HEK293 (cell line): Measurements from ENCODE around the gene DOCK4.

Experiments
- BCL6B ChIP-seq: fragments of 450-650 bp; formaldehyde crosslinking; IDR thresholded peaks from 2 replicates; pipeline ENCODE4 v1.5.1; 2017; ENCODE audit warnings: missing biosample characterization, missing genetic modification characterization
- CTCF ChIP-seq: fragments of 450-650 bp; formaldehyde crosslinking; IDR thresholded peaks from 2 replicates; pipeline ENCODE4 v1.5.1; 2016; ENCODE audit warnings: missing biosample characterization, missing genetic modification characterization
- REST ChIP-seq: fragments of 450-650 bp; formaldehyde crosslinking; IDR thresholded peaks from 2 replicates; pipeline ENCODE4 v1.5.1; 2016; ENCODE audit warnings: missing biosample characterization, missing genetic modification characterization
- SP3 ChIP-seq: fragments of 450-650 bp; formaldehyde crosslinking; IDR thresholded peaks from 2 replicates; pipeline ENCODE4 v1.5.1; 2016; ENCODE audit warnings: missing biosample characterization, missing genetic modification characterization
- ZBTB11 ChIP-seq: fragments of 450-650 bp; formaldehyde crosslinking; conservative IDR thresholded peaks from 2 replicates; pipeline ENCODE4 v1.5.1; 2016; ENCODE audit warnings: low read depth, missing biosample characterization, missing genetic modification characterization
- ZBTB17 ChIP-seq: fragments of 450-650 bp; formaldehyde crosslinking; IDR thresholded peaks from 2 replicates; pipeline ENCODE4 v1.5.1; 2016; ENCODE audit warnings: missing biosample characterization, missing genetic modification characterization
- ZBTB8A ChIP-seq: fragments of 450-650 bp; formaldehyde crosslinking; IDR thresholded peaks from 2 replicates; pipeline ENCODE4 v1.5.1; 2016; ENCODE audit warnings: missing biosample characterization, missing genetic modification characterization
- ZNF114 ChIP-seq: fragments of 450-650 bp; formaldehyde crosslinking; IDR thresholded peaks from 2 replicates; pipeline ENCODE4 v1.5.0; 2017; ENCODE audit warnings: missing biosample characterization, missing genetic modification characterization
- ZNF391 ChIP-seq: fragments of 450-650 bp; formaldehyde crosslinking; IDR thresholded peaks from 2 replicates; pipeline ENCODE4 v1.5.1; 2016; ENCODE audit warnings: low read depth, missing biosample characterization, missing genetic modification characterization, borderline replicate concordance
- ZNF639 ChIP-seq: fragments of 450-650 bp; formaldehyde crosslinking; IDR thresholded peaks from 2 replicates; pipeline ENCODE4 v1.5.1; 2016; ENCODE audit warnings: missing biosample characterization, missing genetic modification characterization

- TF ChIP-seq SP3 (tag by site-specific recombination) (no peak), CTCF (no peak), ZBTB8A (tag by site-specific recombination) (no peak), ZNF639 (no peak), ZNF114 (tag by site-specific recombination) (no peak), REST (tag by site-specific recombination) (no peak), BCL6B (tag by site-specific recombination) (no peak), ZBTB17 (no peak), ZNF391 (tag by site-specific recombination) (no peak), ZBTB11 (tag by site-specific recombination) (no peak)
Measured at GRCh38 chr7:111998326-111998725, 207.9 kb downstream of the DOCK4 start.
